HG03558 (cell line): Measurements from ENCODE around the gene CCT7.

ENCODE experiments used
- ATAC-seq: cut with Tn5 transposase; IDR thresholded peaks from one replicate; pipeline ENCODE4 v1.9.1; 2021; ENCODE audit warnings: moderate number of reproducible peaks; ENCODE audit not compliant: unreplicated experiment; ENCODE audit errors: extremely low read depth

CCT7 gene

GRCh38 chr2:73225513-73226360 lies 8.4 kb upstream of the CCT7 start:
- no peak for ATAC-seq

- ATAC-seq = no peak
Observed at GRCh38 chr2:73227086-73227485, 7.0 kb upstream of the CCT7 start.

GRCh38 chr2:73228631-73229030 lies 5.5 kb upstream of the CCT7 start:
- no peak for ATAC-seq

GRCh38 chr2:73232403-73233153 lies 1.5 kb upstream of the CCT7 start:
- no peak for ATAC-seq

- ATAC-seq = peak; percentile 95
Observed at GRCh38 chr2:73233154-73233931, 765 bp upstream of the CCT7 start, which contains the start of gene PRADC1. Gene PRADC1 (minus strand): TSS chr2:73233239. CDS start chr2:73233160, 79 bp downstream.

- no peak for ATAC-seq
Observed at GRCh38 chr2:73235315-73236028, 1.4 kb downstream of the CCT7 start.

- no peak for ATAC-seq
Observed at GRCh38 chr2:73237168-73237567, 3.1 kb downstream of the CCT7 start.

GRCh38 chr2:73238149-73238548 lies 4.0 kb downstream of the CCT7 start:
- ATAC-seq = no peak

- ATAC-seq = no peak
Observed at GRCh38 chr2:73238976-73239375, 4.9 kb downstream of the CCT7 start.

- ATAC-seq = no peak
Observed at GRCh38 chr2:73239776-73240175, 5.7 kb downstream of the CCT7 start.

- no peak for ATAC-seq
Observed at GRCh38 chr2:73243884-73244570, 9.9 kb downstream of the CCT7 start.

GRCh38 chr2:73244580-73244979 lies 10.5 kb downstream of the CCT7 start:
- ATAC-seq = no peak

GRCh38 chr2:73246850-73247249 lies 12.7 kb downstream of the CCT7 start:
- ATAC-seq = no peak

- ATAC-seq = no peak
Observed at GRCh38 chr2:73249636-73250035, 15.5 kb downstream of the CCT7 start.

GRCh38 chr2:73250872-73251846 lies 17.1 kb downstream of the CCT7 start:
- ATAC-seq = no peak

- no peak for ATAC-seq
Observed at GRCh38 chr2:73252238-73253027, 18.3 kb downstream of the CCT7 start.

- ATAC-seq = no peak
Observed at GRCh38 chr2:73253400-73253799, 19.3 kb downstream of the CCT7 start.

- no peak for ATAC-seq
Observed at GRCh38 chr2:73253901-73254300, 19.8 kb downstream of the CCT7 start.
